DND-41 (cell line): ENCODE results near the gene TAF9B.

Experiments
- CTCF ChIP-seq: IDR thresholded peaks from 2 replicates; pipeline ENCODE4 v1.5.1; 2012; ENCODE audit warnings: borderline replicate concordance, low read length, moderate library complexity, mild to moderate bottlenecking; ENCODE audit not compliant: poor library complexity, severe bottlenecking; ENCODE audit errors: extremely low read depth
- EZH2 ChIP-seq: IDR thresholded peaks from 3 replicates; pipeline ENCODE4 v1.6.1; 2012; ENCODE audit warnings: borderline replicate concordance, low read depth, mild to moderate bottlenecking, moderate library complexity, low read length, inconsistent platforms; ENCODE audit not compliant: severe bottlenecking

- TF ChIP-seq CTCF: no peak
- TF ChIP-seq EZH2: no peak
Observed at GRCh38 chrX:78103623-78104446, 35.6 kb downstream of the TAF9B start, which contains the start of gene PGK1.
